Measurements from ENCODE around the gene SMCR8. TPM values are rescaled to one million over a fixed set of nuclear protein-coding genes. Genes with fewer than 3 reads are reported as not detected.
"Not testable (repeated sequence)": the region's sequence is repeated elsewhere in the genome, so short reads cannot be mapped to it uniquely, and the experiment has no call there.

SMCR8 gene
- total RNA-seq, 1 donor from 2014 or later: 8.9 TPM

DNA sequence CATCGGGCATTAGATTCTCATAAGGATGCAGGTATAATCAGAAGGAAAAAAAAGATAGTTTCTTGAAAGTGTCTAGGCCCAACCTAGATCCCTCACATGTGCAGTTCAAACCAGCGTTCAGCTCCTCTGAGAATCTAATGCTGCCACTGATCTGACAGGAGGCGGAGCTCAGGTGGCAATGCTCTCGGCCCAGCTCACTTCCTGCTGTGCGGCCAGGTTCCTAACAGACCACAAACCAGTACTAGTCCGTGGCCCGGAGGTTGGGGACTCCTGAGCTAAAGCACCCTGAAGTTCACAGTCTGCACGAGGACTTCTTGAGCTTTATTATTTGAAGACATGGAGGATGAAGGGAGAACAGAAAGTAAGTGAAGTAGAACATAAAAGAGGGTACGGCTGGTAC lies 16.8 kb downstream of the SMCR8 start:
- H3K27ac ChIP-seq: no peak overlapping the region
- H3K27me3 ChIP-seq: no peaks in the 10 kb centered on the region
- no peaks in the 10 kb centered on the region for H4K20me1 ChIP-seq (ENCODE audit: low read depth)
- Mint-ChIP-seq H3K36me3 (peaks cover 26% of the 10 kb centered on the region), H3K27ac (no peak overlapping the region), H3K9me3 (no peaks in the 10 kb centered on the region), H3K4me3 (no peak overlapping the region), H3K27me3 (ENCODE audit: insufficient read depth, low read depth) (no peaks in the 10 kb centered on the region), H3K4me1 (no peaks in the 10 kb centered on the region)
- TF ChIP-seq, protein P1, sequence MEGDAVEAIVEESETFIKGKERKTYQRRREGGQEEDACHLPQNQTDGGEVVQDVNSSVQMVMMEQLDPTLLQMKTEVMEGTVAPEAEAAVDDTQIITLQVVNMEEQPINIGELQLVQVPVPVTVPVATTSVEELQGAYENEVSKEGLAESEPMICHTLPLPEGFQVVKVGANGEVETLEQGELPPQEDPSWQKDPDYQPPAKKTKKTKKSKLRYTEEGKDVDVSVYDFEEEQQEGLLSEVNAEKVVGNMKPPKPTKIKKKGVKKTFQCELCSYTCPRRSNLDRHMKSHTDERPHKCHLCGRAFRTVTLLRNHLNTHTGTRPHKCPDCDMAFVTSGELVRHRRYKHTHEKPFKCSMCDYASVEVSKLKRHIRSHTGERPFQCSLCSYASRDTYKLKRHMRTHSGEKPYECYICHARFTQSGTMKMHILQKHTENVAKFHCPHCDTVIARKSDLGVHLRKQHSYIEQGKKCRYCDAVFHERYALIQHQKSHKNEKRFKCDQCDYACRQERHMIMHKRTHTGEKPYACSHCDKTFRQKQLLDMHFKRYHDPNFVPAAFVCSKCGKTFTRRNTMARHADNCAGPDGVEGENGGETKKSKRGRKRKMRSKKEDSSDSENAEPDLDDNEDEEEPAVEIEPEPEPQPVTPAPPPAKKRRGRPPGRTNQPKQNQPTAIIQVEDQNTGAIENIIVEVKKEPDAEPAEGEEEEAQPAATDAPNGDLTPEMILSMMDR (IDR thresholded peaks at IDR 0.05): no peak
- TF ChIP-seq EZH2 (IDR thresholded peaks at IDR 0.05): no peak
- TF ChIP-seq EZH2phosphoT487 (IDR thresholded peaks at IDR 0.05): no peak
- no peak for DNase-seq (ENCODE audit: low spot score)
- H3K36me3 ChIP-seq: no peaks in the 10 kb centered on the region
- no peaks in the 10 kb centered on the region for H3F3A ChIP-seq (ENCODE audit: low read depth)
- no peak overlapping the region for H3K4me3 ChIP-seq
- no peaks in the 10 kb centered on the region for H3K4me1 ChIP-seq
- no peak overlapping the region for H2AFZ ChIP-seq (replicated peaks)
- H3K79me2 ChIP-seq (ENCODE audit: low read depth): no peaks in the 10 kb centered on the region
- no peak overlapping the region for H3K9ac ChIP-seq
- no peak overlapping the region for H3K4me2 ChIP-seq
- H3K9me3 ChIP-seq (ENCODE audit: low read depth): no peaks in the 10 kb centered on the region

DNA sequence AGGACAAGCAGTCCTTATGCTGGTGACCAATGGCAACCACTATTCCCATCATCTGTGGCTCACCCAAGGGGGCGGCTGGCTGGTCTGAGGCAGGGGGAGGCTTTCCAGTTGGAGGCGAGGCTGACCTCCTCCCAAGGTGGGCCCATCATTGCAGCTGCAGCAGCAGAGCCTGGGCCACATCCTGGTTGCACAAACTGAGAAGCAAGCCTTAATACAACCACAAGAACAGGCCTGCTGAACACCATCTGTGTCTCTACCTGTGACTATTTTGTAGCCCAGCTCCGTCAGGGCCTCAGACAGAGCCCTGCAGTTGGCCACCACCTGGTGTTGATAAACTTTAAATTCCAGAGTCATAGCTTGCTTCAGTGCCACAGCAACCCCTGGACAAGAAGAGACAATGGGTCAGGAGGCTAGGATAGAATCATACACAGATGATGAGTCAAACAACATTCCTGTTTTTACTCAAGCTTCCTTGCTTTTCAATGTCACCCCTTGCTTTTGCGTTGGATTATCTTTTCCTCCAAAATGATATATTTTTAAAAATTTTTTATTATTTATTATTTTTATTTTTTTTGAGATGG lies 17.9 kb downstream of the SMCR8 start:
- Mint-ChIP-seq H3K27ac (no peak overlapping the region), H3K4me3 (no peak overlapping the region), H3K36me3 (peaks cover 29% of the 10 kb centered on the region), H3K9me3 (no peaks in the 10 kb centered on the region), H3K27me3 (ENCODE audit: insufficient read depth, low read depth) (no peaks in the 10 kb centered on the region), H3K4me1 (no peaks in the 10 kb centered on the region)
- Histone ChIP-seq H3F3A (ENCODE audit: low read depth) (no peaks in the 10 kb centered on the region), H3K79me2 (ENCODE audit: low read depth) (no peaks in the 10 kb centered on the region), H3K4me3 (no peak overlapping the region), H3K4me1 (no peaks in the 10 kb centered on the region), H4K20me1 (ENCODE audit: low read depth) (no peaks in the 10 kb centered on the region), H3K9ac (no peak overlapping the region), H3K27me3 (no peaks in the 10 kb centered on the region), H3K9me3 (ENCODE audit: low read depth) (no peaks in the 10 kb centered on the region), H3K36me3 (no peaks in the 10 kb centered on the region), H2AFZ (replicated peaks) (no peak overlapping the region), H3K27ac (no peak overlapping the region), H3K4me2 (no peak overlapping the region)
- no peak for TF ChIP-seq EZH2 (IDR thresholded peaks at IDR 0.05)
- TF ChIP-seq, protein P1 (IDR thresholded peaks at IDR 0.05): no peak
- TF ChIP-seq EZH2phosphoT487 (IDR thresholded peaks at IDR 0.05): no peak
- DNase-seq (ENCODE audit: low spot score): no peak

DNA sequence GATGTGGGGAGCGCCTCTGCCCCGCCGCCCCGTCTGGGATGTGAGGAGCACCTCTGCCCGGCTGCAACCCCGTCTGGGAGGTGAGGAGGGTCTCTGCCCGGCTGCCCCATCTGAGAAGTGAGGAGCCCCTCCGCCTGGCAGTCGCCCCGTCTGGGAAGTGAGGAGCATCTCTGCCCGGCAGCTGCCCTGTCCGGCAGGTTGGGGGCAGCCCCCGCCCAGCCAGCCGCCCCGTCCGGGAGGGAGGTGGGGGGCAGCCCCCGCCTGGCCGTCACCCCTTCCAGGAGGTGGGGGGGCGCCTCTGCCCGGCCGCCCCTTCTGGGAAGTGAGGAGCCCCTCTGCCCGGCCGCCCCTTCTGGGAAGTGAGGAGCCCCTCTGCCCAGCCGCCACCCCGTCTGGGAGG lies 23.1 kb downstream of the SMCR8 start:
- H2AFZ ChIP-seq (replicated peaks); H3K4me1 Mint-ChIP-seq; H3F3A ChIP-seq (ENCODE audit: low read depth); H3K4me3 ChIP-seq; H3K27ac ChIP-seq; H3K36me3 ChIP-seq; H3K27me3 ChIP-seq; H3K4me2 ChIP-seq; H3K4me1 ChIP-seq; H3K27ac Mint-ChIP-seq; H3K9ac ChIP-seq; H3K4me3 Mint-ChIP-seq; H4K20me1 ChIP-seq (ENCODE audit: low read depth); H3K9me3 ChIP-seq (ENCODE audit: low read depth); H3K27me3 Mint-ChIP-seq (ENCODE audit: insufficient read depth, low read depth); DNase-seq (ENCODE audit: low spot score); H3K79me2 ChIP-seq (ENCODE audit: low read depth); H3K9me3 Mint-ChIP-seq: not testable (repeated sequence)
- H3K36me3 Mint-ChIP-seq: peaks cover 49% of the 10 kb centered on the region

DNA sequence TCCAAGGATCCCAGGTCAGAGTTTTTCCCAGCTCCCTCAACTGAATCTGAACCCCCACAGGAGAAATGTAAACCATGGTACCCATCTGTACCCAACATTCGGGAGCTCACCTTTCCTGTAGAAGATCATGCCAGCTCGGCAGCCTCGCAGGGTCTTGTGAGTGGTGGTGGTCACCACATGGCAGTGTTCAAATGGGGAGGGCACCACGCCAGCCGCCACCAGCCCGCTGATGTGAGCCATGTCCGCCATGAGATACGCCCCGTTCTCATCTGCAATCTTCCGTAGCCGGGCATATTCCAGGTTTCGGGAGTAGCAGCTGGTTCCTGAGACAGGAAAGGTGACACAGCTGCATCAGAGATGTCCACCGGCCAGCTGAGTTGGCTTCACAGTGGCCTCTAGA lies 24.8 kb downstream of the SMCR8 start:
- H3K4me3 ChIP-seq: no peak overlapping the region
- no peak overlapping the region for H3K27ac Mint-ChIP-seq
- no peaks in the 10 kb centered on the region for H3K79me2 ChIP-seq (ENCODE audit: low read depth)
- H3K4me1 ChIP-seq: no peaks in the 10 kb centered on the region
- no peak overlapping the region for H3K27ac ChIP-seq
- H3K4me1 Mint-ChIP-seq: no peaks in the 10 kb centered on the region
- no peak overlapping the region for H2AFZ ChIP-seq (replicated peaks)
- peaks cover 47% of the 10 kb centered on the region for H3K36me3 Mint-ChIP-seq
- H3K4me3 Mint-ChIP-seq: no peak overlapping the region
- no peaks in the 10 kb centered on the region for H3K9me3 ChIP-seq (ENCODE audit: low read depth)
- H3K27me3 ChIP-seq: no peaks in the 10 kb centered on the region
- no peak overlapping the region for H3K9ac ChIP-seq
- TF ChIP-seq EZH2phosphoT487 (IDR thresholded peaks at IDR 0.05): no peak
- no peak for TF ChIP-seq EZH2 (IDR thresholded peaks at IDR 0.05)
- TF ChIP-seq, protein P1 (IDR thresholded peaks at IDR 0.05): no peak
- H3F3A ChIP-seq (ENCODE audit: low read depth): no peaks in the 10 kb centered on the region
- no peaks in the 10 kb centered on the region for H3K27me3 Mint-ChIP-seq (ENCODE audit: insufficient read depth, low read depth)
- no peaks in the 10 kb centered on the region for H3K36me3 ChIP-seq
- no peak overlapping the region for H3K4me2 ChIP-seq
- no peak for DNase-seq (ENCODE audit: low spot score)
- no peaks in the 10 kb centered on the region for H4K20me1 ChIP-seq (ENCODE audit: low read depth)
- peaks cover 6% of the 10 kb centered on the region for H3K9me3 Mint-ChIP-seq
